ENCODE results near the gene BANK1. TPM values are rescaled to one million over a fixed set of nuclear protein-coding genes. Genes with fewer than 3 reads are reported as not detected.

BANK1 gene
- total RNA-seq, 2 experiments from 2014 or later = 0.06 to 0.10 TPM

- H3K9me3 Mint-ChIP-seq = no peaks in the 10 kb centered on the region
- H3K4me3 Mint-ChIP-seq = no peak overlapping the region
- ChIA-PET POLR2A (no interaction called here), CTCF (interaction anchor here (0.7 kb wide), 1 partner anchor 9 kb away, joined by 3 read pairs; no protein-coding TSS in a partner anchor)
- H3K4me1 Mint-ChIP-seq = no peaks in the 10 kb centered on the region
- H3K27me3 Mint-ChIP-seq = peaks cover under 1% of the 10 kb centered on the region
- H3K27ac Mint-ChIP-seq = no peak overlapping the region
- DNase-seq = no peak
- H3K36me3 Mint-ChIP-seq (ENCODE audit: low read depth) = no peaks in the 10 kb centered on the region
Measured at GRCh38 chr4:101958547-101958946, 168.0 kb downstream of the BANK1 start.

GRCh38 chr4:101960431-101960830, 169.9 kb downstream of the BANK1 start:
- Mint-ChIP-seq H3K36me3 (ENCODE audit: low read depth) (no peaks in the 10 kb centered on the region), H3K27ac (no peak overlapping the region), H3K4me3 (no peak overlapping the region), H3K9me3 (no peaks in the 10 kb centered on the region), H3K4me1 (no peaks in the 10 kb centered on the region), H3K27me3 (peaks cover 3% of the 10 kb centered on the region)
- no peak for DNase-seq
- POLR2A ChIA-PET = no interaction called here
- CTCF ChIA-PET = no interaction called here

- H3K27ac Mint-ChIP-seq = no peak overlapping the region
- no peaks in the 10 kb centered on the region for H3K4me1 Mint-ChIP-seq
- H3K4me3 Mint-ChIP-seq = no peak overlapping the region
- H3K27me3 Mint-ChIP-seq = peaks cover 3% of the 10 kb centered on the region
- no peaks in the 10 kb centered on the region for H3K9me3 Mint-ChIP-seq
- ChIA-PET POLR2A (no interaction called here), CTCF (no interaction called here)
- DNase-seq = no peak
- no peaks in the 10 kb centered on the region for H3K36me3 Mint-ChIP-seq (ENCODE audit: low read depth)
Measured at GRCh38 chr4:101961144-101961543, 170.6 kb downstream of the BANK1 start.

GRCh38 chr4:101967697-101968346, 177.3 kb downstream of the BANK1 start:
- ChIA-PET POLR2A (no interaction called here), CTCF (no interaction called here)
- H3K36me3 Mint-ChIP-seq (ENCODE audit: low read depth) = no peaks in the 10 kb centered on the region
- peaks cover 3% of the 10 kb centered on the region for H3K27me3 Mint-ChIP-seq
- no peak for DNase-seq
- H3K27ac Mint-ChIP-seq = no peak overlapping the region
- no peaks in the 10 kb centered on the region for H3K9me3 Mint-ChIP-seq
- H3K4me3 Mint-ChIP-seq = no peak overlapping the region
- peaks cover 2% of the 10 kb centered on the region for H3K4me1 Mint-ChIP-seq

GRCh38 chr4:101968364-101968763, 177.8 kb downstream of the BANK1 start:
- H3K27ac Mint-ChIP-seq = no peak overlapping the region
- no peaks in the 10 kb centered on the region for H3K9me3 Mint-ChIP-seq
- H3K4me3 Mint-ChIP-seq = no peak overlapping the region
- peaks cover 3% of the 10 kb centered on the region for H3K27me3 Mint-ChIP-seq
- ChIA-PET POLR2A (no interaction called here), CTCF (no interaction called here)
- DNase-seq = no peak
- peaks cover 2% of the 10 kb centered on the region for H3K4me1 Mint-ChIP-seq
- H3K36me3 Mint-ChIP-seq (ENCODE audit: low read depth) = no peaks in the 10 kb centered on the region

- no peak overlapping the region for H3K4me3 Mint-ChIP-seq
- H3K27ac Mint-ChIP-seq = no peak overlapping the region
- ChIA-PET CTCF (no interaction called here), POLR2A (no interaction called here)
- no peaks in the 10 kb centered on the region for H3K9me3 Mint-ChIP-seq
- peaks cover 2% of the 10 kb centered on the region for H3K4me1 Mint-ChIP-seq
- peaks cover 3% of the 10 kb centered on the region for H3K27me3 Mint-ChIP-seq
- no peak for DNase-seq
- H3K36me3 Mint-ChIP-seq (ENCODE audit: low read depth) = no peaks in the 10 kb centered on the region
Measured at GRCh38 chr4:101969965-101970364, 179.4 kb downstream of the BANK1 start.

- no peak overlapping the region for H3K4me3 Mint-ChIP-seq
- H3K4me1 Mint-ChIP-seq = peaks cover 2% of the 10 kb centered on the region
- no peak for DNase-seq
- H3K27ac Mint-ChIP-seq = no peak overlapping the region
- ChIA-PET POLR2A (no interaction called here), CTCF (no interaction called here)
- H3K27me3 Mint-ChIP-seq = peaks cover 3% of the 10 kb centered on the region
- no peaks in the 10 kb centered on the region for H3K9me3 Mint-ChIP-seq
- H3K36me3 Mint-ChIP-seq (ENCODE audit: low read depth) = no peaks in the 10 kb centered on the region
Measured at GRCh38 chr4:101970547-101971155, 180.1 kb downstream of the BANK1 start.

- Mint-ChIP-seq H3K9me3 (no peaks in the 10 kb centered on the region), H3K4me1 (peaks cover 2% of the 10 kb centered on the region), H3K27me3 (peaks cover 12% of the 10 kb centered on the region), H3K4me3 (no peak overlapping the region), H3K36me3 (ENCODE audit: low read depth) (no peaks in the 10 kb centered on the region), H3K27ac (no peak overlapping the region)
- DNase-seq = no peak
- ChIA-PET POLR2A (no interaction called here), CTCF (interaction anchor here (0.6 kb wide), 1 partner anchor 450 kb away, joined by 4 read pairs; no protein-coding TSS in a partner anchor)
Measured at GRCh38 chr4:101972791-101973190, 182.3 kb downstream of the BANK1 start.

GRCh38 chr4:101973361-101973760, 182.8 kb downstream of the BANK1 start:
- H3K27me3 Mint-ChIP-seq = peaks cover 12% of the 10 kb centered on the region
- POLR2A ChIA-PET = no interaction called here
- CTCF ChIA-PET = no interaction called here
- H3K9me3 Mint-ChIP-seq = no peaks in the 10 kb centered on the region
- no peaks in the 10 kb centered on the region for H3K36me3 Mint-ChIP-seq (ENCODE audit: low read depth)
- H3K27ac Mint-ChIP-seq = no peak overlapping the region
- H3K4me3 Mint-ChIP-seq = no peak overlapping the region
- peaks cover 2% of the 10 kb centered on the region for H3K4me1 Mint-ChIP-seq
- no peak for DNase-seq

GRCh38 chr4:101977076-101977475, 186.5 kb downstream of the BANK1 start:
- DNase-seq = no peak
- CTCF ChIA-PET = no interaction called here
- no peak overlapping the region for H3K27ac Mint-ChIP-seq
- peaks cover 18% of the 10 kb centered on the region for H3K27me3 Mint-ChIP-seq
- H3K4me3 Mint-ChIP-seq = no peak overlapping the region
- POLR2A ChIA-PET = no interaction called here
- peaks cover 2% of the 10 kb centered on the region for H3K4me1 Mint-ChIP-seq
- H3K9me3 Mint-ChIP-seq = no peaks in the 10 kb centered on the region
- no peaks in the 10 kb centered on the region for H3K36me3 Mint-ChIP-seq (ENCODE audit: low read depth)

- H3K4me3 Mint-ChIP-seq = no peak overlapping the region
- POLR2A ChIA-PET = no interaction called here
- H3K27ac Mint-ChIP-seq = no peak overlapping the region
- DNase-seq = no peak
- no peaks in the 10 kb centered on the region for H3K36me3 Mint-ChIP-seq (ENCODE audit: low read depth)
- CTCF ChIA-PET = no interaction called here
- no peaks in the 10 kb centered on the region for H3K9me3 Mint-ChIP-seq
- peaks cover 9% of the 10 kb centered on the region for H3K27me3 Mint-ChIP-seq
- no peaks in the 10 kb centered on the region for H3K4me1 Mint-ChIP-seq
Measured at GRCh38 chr4:101981756-101982155, 191.2 kb downstream of the BANK1 start.

GRCh38 chr4:101983835-101984234, 193.3 kb downstream of the BANK1 start:
- DNase-seq = no peak
- no peaks in the 10 kb centered on the region for H3K4me1 Mint-ChIP-seq
- no peak overlapping the region for H3K4me3 Mint-ChIP-seq
- H3K27me3 Mint-ChIP-seq = peaks cover 6% of the 10 kb centered on the region
- ChIA-PET CTCF (no interaction called here), POLR2A (no interaction called here)
- H3K9me3 Mint-ChIP-seq = no peaks in the 10 kb centered on the region
- no peak overlapping the region for H3K27ac Mint-ChIP-seq
- H3K36me3 Mint-ChIP-seq (ENCODE audit: low read depth) = no peaks in the 10 kb centered on the region

GRCh38 chr4:101987623-101988243, 197.2 kb downstream of the BANK1 start:
- H3K36me3 Mint-ChIP-seq (ENCODE audit: low read depth) = no peaks in the 10 kb centered on the region
- POLR2A ChIA-PET = no interaction called here
- H3K4me3 Mint-ChIP-seq = no peak overlapping the region
- CTCF ChIA-PET = no interaction called here
- no peak for DNase-seq
- no peaks in the 10 kb centered on the region for H3K9me3 Mint-ChIP-seq
- no peaks in the 10 kb centered on the region for H3K4me1 Mint-ChIP-seq
- H3K27ac Mint-ChIP-seq = no peak overlapping the region
- no peaks in the 10 kb centered on the region for H3K27me3 Mint-ChIP-seq

- Mint-ChIP-seq H3K4me3 (no peak overlapping the region), H3K27ac (no peak overlapping the region), H3K36me3 (ENCODE audit: low read depth) (no peaks in the 10 kb centered on the region), H3K27me3 (no peaks in the 10 kb centered on the region), H3K9me3 (no peaks in the 10 kb centered on the region), H3K4me1 (no peaks in the 10 kb centered on the region)
- ChIA-PET POLR2A (no interaction called here), CTCF (no interaction called here)
- no peak for DNase-seq
Measured at GRCh38 chr4:101989551-101989950, 199.0 kb downstream of the BANK1 start.

Measured in activated CD4-positive, alpha-beta T cell treated with anti-CD3 and anti-CD28 coated beads, Interleukin-2, amount 10 ng/mL, durations not matched to agents 7 days and 5 days (primary cell).